DMS 273 (cell line): ENCODE data around the gene MYOZ1.
"Not testable (repeated sequence)": the region's sequence is repeated elsewhere in the genome, so short reads cannot be mapped to it uniquely, and the experiment has no call there.

Source experiments
- DNase-seq: peaks from one replicate; lab custom pipeline; 2025; ENCODE audit not compliant: unreplicated experiment; lab: John Stamatoyannopoulos, UW

Gene MYOZ1

GRCh38 chr10:73647875-73648651 is 6.8 kb upstream of the MYOZ1 start:
- DNase-seq: no peak

DNA sequence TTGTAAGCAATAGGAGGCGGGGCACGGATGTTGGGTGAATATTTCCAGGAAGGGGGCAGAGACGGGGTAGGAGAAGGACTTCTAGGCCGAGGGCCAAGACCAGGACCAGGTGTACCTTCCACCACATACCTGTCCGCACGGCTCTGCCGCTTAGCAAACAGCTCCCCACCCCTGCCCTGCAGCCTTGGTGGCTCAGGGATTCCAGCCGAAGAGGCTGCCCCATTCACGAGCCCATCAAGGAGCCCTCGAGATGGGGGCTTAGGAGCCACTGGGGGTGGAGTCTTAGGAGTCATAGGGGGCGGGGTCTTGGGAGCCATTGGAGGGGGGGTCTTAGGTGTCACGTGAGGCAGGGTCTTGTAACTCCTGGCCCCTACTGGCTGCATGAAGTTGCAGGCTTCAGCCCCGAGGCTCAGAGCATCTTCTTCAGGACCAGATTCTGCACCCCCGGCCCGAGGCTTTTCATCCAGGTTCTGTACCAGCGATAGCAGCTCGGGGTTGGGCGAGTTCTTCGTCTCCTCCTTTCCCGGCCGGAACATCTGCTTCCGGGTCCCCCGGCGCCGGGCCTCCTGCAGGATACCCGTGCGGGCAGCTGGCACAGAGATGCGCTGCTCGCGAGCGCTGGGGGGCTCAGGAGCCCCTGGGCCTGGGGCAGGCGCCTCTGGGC is 6.1 kb upstream of the MYOZ1 start:
- DNase-seq: peak; percentile 54

- no peak for DNase-seq
Observed at GRCh38 chr10:73646598-73647041, 5.3 kb upstream of the MYOZ1 start.

DNA sequence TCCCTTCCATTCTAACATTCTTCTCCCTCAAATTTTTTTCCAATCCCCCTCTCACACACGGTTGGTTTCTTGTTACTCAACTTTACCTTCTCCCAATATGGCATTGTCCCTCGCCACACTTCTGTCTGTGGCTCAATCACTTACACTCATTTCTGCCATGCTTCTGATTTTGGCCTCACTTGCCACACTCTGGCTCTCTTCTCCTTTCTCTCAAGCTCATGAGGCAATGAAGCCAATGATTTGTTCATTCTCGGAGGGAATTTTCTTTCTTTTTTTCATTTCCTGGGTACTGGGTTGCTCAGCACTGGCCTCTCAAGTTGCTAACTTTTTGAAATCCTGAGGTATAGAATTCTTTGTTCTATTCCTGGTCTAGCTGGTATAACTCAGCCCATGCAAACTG is 4.0 kb upstream of the MYOZ1 start:
- no peak for DNase-seq

GRCh38 chr10:73644767-73645166 is 3.5 kb upstream of the MYOZ1 start:
- no peak for DNase-seq

DNA sequence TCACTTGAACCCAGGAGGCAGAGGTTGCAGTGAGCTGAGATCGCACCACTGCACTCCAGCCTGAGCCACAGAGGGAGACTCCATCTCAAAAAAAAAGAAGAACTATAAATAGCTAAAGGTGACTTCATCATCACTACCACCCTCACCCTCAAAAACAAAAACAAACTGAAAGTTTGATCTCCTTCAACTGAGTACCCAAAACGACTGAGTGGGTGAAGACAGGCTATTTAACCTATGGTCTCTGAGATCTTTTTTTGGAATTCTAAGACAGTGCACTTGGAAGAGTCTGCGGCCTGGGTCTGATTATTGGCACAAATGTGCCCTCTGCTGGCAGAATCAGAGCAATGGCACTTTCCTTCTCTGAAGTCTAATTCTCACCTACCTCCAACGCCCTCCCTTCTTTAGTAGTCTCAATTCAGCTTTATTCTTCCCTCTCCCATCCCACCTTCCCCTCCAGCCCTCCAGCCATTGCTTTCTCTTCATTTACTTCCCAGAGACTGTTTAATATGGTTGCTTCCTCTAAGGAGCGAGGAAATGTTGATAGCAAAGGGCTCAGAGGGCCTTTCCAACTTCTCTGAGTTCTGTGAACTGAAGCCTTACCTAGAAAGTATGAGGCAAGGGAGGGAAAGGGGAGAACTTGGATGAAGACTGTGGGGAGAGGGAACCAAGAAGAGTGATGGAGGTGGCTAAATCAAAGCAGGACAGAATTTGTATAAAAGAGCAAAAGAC is 2.9 kb upstream of the MYOZ1 start:
- DNase-seq: peak; percentile 74

DNA sequence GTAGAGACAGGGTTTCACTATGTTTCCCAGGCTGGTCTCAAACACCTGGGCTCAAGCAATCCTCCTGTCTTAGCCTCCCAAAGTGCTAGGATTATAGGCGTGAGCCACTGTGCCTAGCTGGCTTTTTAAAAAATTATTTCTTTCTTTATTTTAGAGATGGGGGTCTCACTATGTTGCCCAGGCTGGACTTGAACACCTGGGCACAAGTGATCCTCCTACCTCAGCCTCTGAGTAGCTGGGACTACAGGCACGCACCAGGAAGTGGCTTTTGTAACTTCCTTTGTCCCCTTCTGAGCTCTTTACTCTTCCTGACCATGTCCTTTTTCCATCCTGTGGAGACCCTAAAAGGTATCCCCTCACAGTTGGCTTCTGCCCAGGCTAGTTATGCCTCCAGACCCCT is 2.1 kb upstream of the MYOZ1 start:
- DNase-seq: no peak

GRCh38 chr10:73639286-73639685 is 2.0 kb downstream of the MYOZ1 start:
- no peak for DNase-seq

GRCh38 chr10:73635781-73636180 is 5.5 kb downstream of the MYOZ1 start:
- DNase-seq: no peak

- DNase-seq: peak; percentile 35
Observed at GRCh38 chr10:73634421-73634820, 6.9 kb downstream of the MYOZ1 start.

DNA sequence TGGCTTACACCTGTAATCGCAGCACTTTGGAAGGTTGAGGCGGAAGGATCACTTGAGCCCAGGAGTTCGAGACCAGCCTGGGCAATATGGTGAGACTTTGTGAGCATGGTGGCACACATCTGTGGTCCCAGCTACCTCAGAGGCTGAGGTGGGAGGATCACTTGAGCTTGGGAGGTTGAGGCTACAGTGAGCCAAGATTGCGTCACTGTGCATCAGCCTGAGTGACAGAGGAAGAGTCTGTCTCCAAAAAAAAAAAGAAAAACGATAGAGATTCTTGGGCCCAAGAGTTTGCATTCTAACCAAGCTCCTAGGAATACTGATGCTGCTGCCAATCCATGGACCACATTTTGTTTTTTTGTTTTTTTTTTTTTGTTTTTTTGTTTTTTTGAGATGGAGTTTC is 12.1 kb downstream of the MYOZ1 start:
- DNase-seq: no peak

GRCh38 chr10:73628405-73628804 is 12.9 kb downstream of the MYOZ1 start:
- peak; percentile 5 for DNase-seq

DNA sequence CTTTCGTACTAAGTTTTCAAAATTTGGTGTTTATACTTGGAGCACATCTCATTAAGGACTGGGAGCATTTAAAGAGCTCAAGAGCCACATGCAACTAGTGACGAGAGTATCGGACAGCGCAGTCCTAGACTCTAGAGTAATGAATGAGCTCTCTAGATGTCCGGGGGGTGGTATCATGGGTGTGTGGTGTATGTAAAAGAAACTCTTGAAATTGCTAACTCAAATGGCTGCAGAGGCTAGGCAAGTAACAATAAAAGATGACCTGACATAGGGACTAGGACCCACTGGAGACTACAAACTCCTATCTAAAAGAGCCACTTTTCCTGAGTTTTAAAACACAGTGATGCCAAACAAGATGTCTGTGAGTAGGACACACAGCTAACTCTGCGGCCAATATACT is 14.0 kb downstream of the MYOZ1 start:
- no peak for DNase-seq

GRCh38 chr10:73625884-73626752 is 15.2 kb downstream of the MYOZ1 start:
- peak; percentile 98 for DNase-seq

- peak; percentile 62 for DNase-seq
Observed at GRCh38 chr10:73625004-73625883, 16.0 kb downstream of the MYOZ1 start.

DNA sequence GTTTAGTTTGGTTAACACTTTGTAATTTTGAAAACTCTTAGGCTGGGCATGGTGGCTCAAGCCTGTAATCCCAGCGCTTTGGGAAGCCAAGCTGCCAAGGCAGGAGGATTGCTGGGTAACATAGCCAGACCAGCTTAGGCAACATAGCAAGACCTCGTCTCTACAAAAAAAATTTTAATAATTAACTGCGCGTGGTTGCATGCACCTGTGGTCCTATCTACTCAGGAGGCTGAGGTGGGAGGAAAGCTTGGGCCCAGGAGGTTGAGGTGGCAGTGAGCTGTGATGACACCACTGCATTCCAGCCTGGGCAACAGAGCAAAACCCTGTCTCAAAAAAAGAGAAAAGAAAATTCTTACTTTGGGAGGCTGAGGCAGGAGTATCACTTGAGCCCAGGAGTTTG is 18.2 kb downstream of the MYOZ1 start:
- no peak for DNase-seq

GRCh38 chr10:73620974-73621373 is 20.3 kb downstream of the MYOZ1 start:
- not testable (repeated sequence) for DNase-seq

GRCh38 chr10:73617143-73617542 is 24.1 kb downstream of the MYOZ1 start:
- DNase-seq: not testable (repeated sequence)

- no peak for DNase-seq
Observed at GRCh38 chr10:73614720-73615119, 26.6 kb downstream of the MYOZ1 start.

GRCh38 chr10:73609116-73609515 is 32.2 kb downstream of the MYOZ1 start:
- DNase-seq: no peak
